H1 (cell line): ENCODE results near the gene DNM2. TPM values are rescaled to one million over a fixed set of nuclear protein-coding genes. Genes with fewer than 3 reads are reported as not detected.
A peak's percentile ranks its signal among the peaks of the same experiment; 100 is the strongest.

Source experiments
- CTCF ChIA-PET: fragments of 300-600 bp; sonication (Branson Sonifier 250); formaldehyde crosslinking; loops from one replicate; lab custom pipeline; 2021; ENCODE audit not compliant: partially characterized antibody; lab: Charles Lee
- POLR2A ChIA-PET: fragments of 300-600 bp; sonication (Branson Sonifier 250); formaldehyde crosslinking; loops from one replicate; lab custom pipeline; 2021; ENCODE audit warnings: inconsistent platforms; ENCODE audit not compliant: partially characterized antibody; lab: Charles Lee
- DNase-seq, 2 experiments: peaks; one replicate each; pipeline versions ENCODE4 v3.0.0 to v3.0.0-alpha.2; 2010 to 2022; ENCODE audit warnings: low spot score in 2 of 2, low read depth in 1 of 2, mixed read lengths in 1 of 2
- FAIRE-seq: peaks from 2 replicates; lab custom pipeline; 2011; peaks lifted over from hg19 to GRCh38; lab: Jason Lieb, UNC
- H2AFZ ChIP-seq: 2 replicates; pipeline ENCODE4 v1.8.1; 2012; ENCODE audit warnings: low read length, inconsistent platforms
- H2AK5ac ChIP-seq: 2 replicates; pipeline ENCODE4 v1.6.1; 2013; ENCODE audit warnings: low read depth, low read length
- H2BK120ac ChIP-seq: replicated peaks from 2 replicates; pipeline ENCODE3; 2013; ENCODE audit warnings: low read depth, low read length, inconsistent platforms
- H2BK12ac ChIP-seq: 2 replicates; pipeline ENCODE4 v1.6.1; 2013; ENCODE audit warnings: low read depth, low read length
- H2BK15ac ChIP-seq: 2 replicates; pipeline ENCODE4 v1.6.1; 2013; ENCODE audit warnings: low read length
- H2BK20ac ChIP-seq: 2 replicates; pipeline ENCODE4 v1.6.1; 2013; ENCODE audit warnings: low read length
- H2BK5ac ChIP-seq: 2 replicates; pipeline ENCODE4 v1.6.1; 2013; ENCODE audit warnings: low read depth, low read length
- H3K14ac ChIP-seq: 2 replicates; pipeline ENCODE4 v1.6.1; 2013; ENCODE audit warnings: inconsistent platforms; ENCODE audit not compliant: insufficient read length
- H3K18ac ChIP-seq: 2 replicates; pipeline ENCODE4 v1.6.1; 2013; ENCODE audit warnings: low read length; ENCODE audit errors: extremely low read depth
- H3K23ac ChIP-seq: 2 replicates; pipeline ENCODE4 v1.6.1; 2013; ENCODE audit warnings: inconsistent platforms; ENCODE audit not compliant: insufficient read length
- H3K23me2 ChIP-seq: 2 replicates; pipeline ENCODE4 v1.6.1; 2013; ENCODE audit warnings: low read depth, low read length
- H3K27ac ChIP-seq: 2 replicates; pipeline ENCODE4 v1.6.1; 2011; ENCODE audit warnings: low read depth, low read length, inconsistent platforms
- H3K27me3 ChIP-seq, 4 experiments: replicated peaks in 1 of 4; 1 replicate in 1 of 4; 2 replicates in 3 of 4; pipeline versions ENCODE4 v1.6.1 to v1.8.1; 2011 to 2013; ENCODE audit warnings: low read length in 3 of 4, mild to moderate bottlenecking in 3 of 4, inconsistent platforms in 2 of 4, mixed read lengths in 2 of 4, moderate library complexity in 1 of 4; ENCODE audit not compliant: control insufficient read depth in 3 of 4, insufficient read depth in 3 of 4; ENCODE audit errors: extremely low read depth in 1 of 4
- H3K36me3 ChIP-seq, 4 experiments: 2 replicates each; pipeline versions ENCODE4 v1.6.1 to v1.8.1; 2011 to 2013; ENCODE audit warnings: mild to moderate bottlenecking in 4 of 4, low read length in 3 of 4, moderate library complexity in 2 of 4, control low read depth in 1 of 4, inconsistent platforms in 1 of 4; ENCODE audit not compliant: insufficient read depth in 4 of 4, control insufficient read depth in 2 of 4
- H3K4ac ChIP-seq: replicated peaks from 2 replicates; pipeline ENCODE3; 2013; ENCODE audit warnings: low read length, low read depth, mixed read lengths, inconsistent platforms; ENCODE audit not compliant: insufficient read length
- H3K4me1 ChIP-seq, 4 experiments: replicated peaks in 1 of 4; 1 replicate in 1 of 4; 2 replicates in 3 of 4; pipeline versions ENCODE4 v1.6.1 to v1.8.1; 2011 to 2013; ENCODE audit warnings: low read length in 3 of 4, inconsistent platforms in 2 of 4, mixed read lengths in 1 of 4; ENCODE audit not compliant: insufficient read depth in 4 of 4, control insufficient read depth in 3 of 4
- H3K4me2 ChIP-seq, 2 experiments: 2 replicates each; pipeline versions ENCODE4 v1.6.1 to v1.8.1; 2011 to 2013; ENCODE audit warnings: low read depth in 2 of 2, low read length in 2 of 2, control low read depth in 1 of 2, inconsistent platforms in 1 of 2, mild to moderate bottlenecking in 1 of 2; ENCODE audit not compliant: insufficient read depth in 1 of 2
- H3K4me3 ChIP-seq, 4 experiments: fragments of 200-600, 300-600 bp in 1 of 4; sonication (generic), shearing (Covaris generic), sonication (Bioruptor Twin) in 1 of 4; 2 replicates each; pipeline versions ENCODE4 v1.5.1 to v1.8.1; 2011 to 2016; ENCODE audit warnings: low read length in 4 of 4, low read depth in 3 of 4, control low read depth in 2 of 4, inconsistent platforms in 2 of 4, mild to moderate bottlenecking in 2 of 4, mixed read lengths in 1 of 4, moderate library complexity in 1 of 4; ENCODE audit not compliant: insufficient read depth in 2 of 4; ENCODE audit errors: extremely low read depth in 1 of 4
- H3K56ac ChIP-seq: replicated peaks from 2 replicates; pipeline ENCODE3; 2013; ENCODE audit warnings: low read depth, mild to moderate bottlenecking, mixed read lengths, low read length, inconsistent platforms; ENCODE audit not compliant: insufficient read length
- H3K79me1 ChIP-seq: 2 replicates; pipeline ENCODE4 v1.6.1; 2013; ENCODE audit warnings: low read depth, low read length, control low read depth
- H3K79me2 ChIP-seq, 2 experiments: 2 replicates each; pipeline versions ENCODE4 v1.6.1 to v1.8.1; 2012 to 2013; ENCODE audit warnings: low read length in 2 of 2, mild to moderate bottlenecking in 2 of 2, inconsistent platforms in 1 of 2; ENCODE audit not compliant: insufficient read depth in 2 of 2, control insufficient read depth in 1 of 2
- H3K9ac ChIP-seq, 4 experiments: replicated peaks in 1 of 4; 1 replicate in 1 of 4; 2 replicates in 3 of 4; pipeline versions ENCODE4 v1.6.1 to v1.8.1; 2011 to 2013; ENCODE audit warnings: low read depth in 3 of 4, low read length in 3 of 4, control low read depth in 2 of 4, mild to moderate bottlenecking in 2 of 4, moderate library complexity in 2 of 4, inconsistent platforms in 1 of 4; ENCODE audit errors: extremely low read depth in 1 of 4
- H3K9me3 ChIP-seq, 2 experiments: 2 replicates each; pipeline versions ENCODE4 v1.6.1 to v1.8.1; 2012 to 2013; ENCODE audit warnings: mild to moderate bottlenecking in 2 of 2, moderate library complexity in 2 of 2, control low read depth in 1 of 2, inconsistent platforms in 1 of 2, low read depth in 1 of 2, low read length in 1 of 2, mixed read lengths in 1 of 2; ENCODE audit not compliant: insufficient read depth in 2 of 2
- H4K20me1 ChIP-seq, 2 experiments: replicated peaks in 1 of 2; 2 replicates each; pipeline versions ENCODE3 to v1.8.1; 2011 to 2013; ENCODE audit warnings: inconsistent platforms in 2 of 2, low read length in 2 of 2, mild to moderate bottlenecking in 1 of 2; ENCODE audit not compliant: insufficient read depth in 2 of 2, control insufficient read depth in 1 of 2
- H4K5ac ChIP-seq: 2 replicates; pipeline ENCODE4 v1.6.1; 2013; ENCODE audit warnings: low read length, low read depth, mixed read lengths, inconsistent platforms; ENCODE audit not compliant: insufficient read length
- H4K8ac ChIP-seq: 2 replicates; pipeline ENCODE4 v1.8.0; 2013; ENCODE audit warnings: mild to moderate bottlenecking, moderate library complexity, low read length, inconsistent platforms; ENCODE audit not compliant: insufficient read depth; ENCODE audit errors: extremely low read depth
- H4K91ac ChIP-seq: replicated peaks from 2 replicates; pipeline ENCODE3; 2013; ENCODE audit warnings: low read length, mixed read lengths, inconsistent platforms; ENCODE audit not compliant: insufficient read length
- BRCA1 ChIP-seq: IDR thresholded peaks from 2 replicates; pipeline ENCODE4 v1.6.1; 2012; ENCODE audit warnings: low read depth, low read length, improper control_type of control experiment
- CHD2 ChIP-seq: IDR thresholded peaks from 2 replicates; pipeline ENCODE4 v1.6.1; 2012; ENCODE audit warnings: low read length, improper control_type of control experiment
- E2F6 ChIP-seq: IDR thresholded peaks from 2 replicates; pipeline ENCODE4 v1.6.1; 2012; ENCODE audit warnings: inconsistent platforms
- EP300 ChIP-seq, 2 experiments: IDR thresholded peaks; 1 replicate in 1 of 2; 2 replicates in 1 of 2; pipeline ENCODE4 v1.6.1; 2011 to 2012; ENCODE audit warnings: low read depth in 2 of 2, low read length in 2 of 2, mild to moderate bottlenecking in 2 of 2, borderline replicate concordance in 1 of 2, inconsistent platforms in 1 of 2, moderate library complexity in 1 of 2
- GTF2F1 ChIP-seq: IDR thresholded peaks from 2 replicates; pipeline ENCODE4 v1.6.1; 2012; ENCODE audit warnings: low read depth, low read length, improper control_type of control experiment, borderline replicate concordance
- MAFK ChIP-seq: IDR thresholded peaks from 2 replicates; pipeline ENCODE4 v1.6.1; 2012; ENCODE audit warnings: low read depth, mild to moderate bottlenecking, improper control_type of control experiment, low read length
- MAX ChIP-seq: IDR thresholded peaks from 2 replicates; pipeline ENCODE4 v1.6.1; 2012; ENCODE audit warnings: inconsistent platforms
- NANOG ChIP-seq: IDR thresholded peaks from 2 replicates; pipeline ENCODE4 v1.6.1; 2011; ENCODE audit warnings: low read length, low read depth, mild to moderate bottlenecking, inconsistent platforms; ENCODE audit not compliant: insufficient read depth, poor library complexity, severe bottlenecking
- SAP30 ChIP-seq: fragments of 300-600 bp; sonication (generic); IDR thresholded peaks from 2 replicates; pipeline ENCODE4 v1.7.1; 2012; ENCODE audit warnings: low read length, moderate library complexity, mild to moderate bottlenecking, inconsistent platforms; ENCODE audit not compliant: insufficient read depth, insufficient replicate concordance
- SIX5 ChIP-seq: IDR thresholded peaks from 2 replicates; pipeline ENCODE4 v1.6.1; 2011; ENCODE audit warnings: mild to moderate bottlenecking, low read depth, low read length
- SUZ12 ChIP-seq: fragments of 200-600 bp; sonication (generic); IDR thresholded peaks from 2 replicates; pipeline ENCODE4 v1.6.1; 2012; ENCODE audit warnings: mild to moderate bottlenecking, inconsistent platforms, low read length, moderate library complexity, mixed read lengths
- TEAD4 ChIP-seq: IDR thresholded peaks from 2 replicates; pipeline ENCODE4 v1.6.1; 2012; ENCODE audit warnings: low read depth, low read length, inconsistent platforms, mixed read lengths
- WGBS, 2 experiments: shearing (Covaris generic) in 1 of 2; methylation state at CpG; one replicate each; pipeline versions ENCODE4 v1.1.6 to v1.1.7; 2013 to 2015; ENCODE audit warnings: low lambda C conversion rate in 2 of 2, mixed read lengths in 2 of 2, inconsistent platforms in 1 of 2, low coverage in 1 of 2, missing lambda C conversion rate in 1 of 2; ENCODE audit not compliant: insufficient replicate concordance in 2 of 2, insufficient coverage in 1 of 2, insufficient read length in 1 of 2; ENCODE audit errors: extremely low coverage in 1 of 2, missing lambda C conversion rate in 1 of 2; 5-methylcytosine and 5-hydroxymethylcytosine counted together
- polyA plus RNA-seq, 7 experiments: library from polyadenylated mRNA; depleted of rRNA in 3 of 7; stranded (reverse) in 5 of 7; unstranded in 2 of 7; fragments of >200 nt in 5 of 7; fragments of 200-250 nt in 2 of 7; gene quantifications; 1 replicate in 5 of 7; 2 replicates in 1 of 7; 4 replicates in 1 of 7; pipeline versions ENCODE4 v1.2.1 to v1.2.3, GENCODE V29; 2011 to 2013; ENCODE audit warnings: missing spikeins in 2 of 7, mixed read lengths in 2 of 7
- total RNA-seq: library from RNA; stranded (reverse); fragmentation: NEBNext Ultra II Directional; extraction: Animal tissue kit (Norgen Biotek cat#: 25700); gene quantifications from 2 replicates; pipeline ENCODE4 v1.2.1, GENCODE V29; 2021

Gene DNM2
- total and polyA plus RNA-seq, 2 of the 8 experiments (the other 6 are each of a cell fraction or from before 2014, with no cell fraction given) = 61.9 to 120 TPM

- no peak overlapping the region for H3K14ac ChIP-seq
- H3K4me1 ChIP-seq = peaks cover 0 to 14% (median 3%) of the 10 kb centered on the region in 4 experiments; a peak in 3 of 7 replicates
- POLR2A ChIA-PET = interaction anchor here (1.0 to 1.1 kb wide), 2 partner anchors 10 to 39 kb away, joined by 3 read pairs; no protein-coding TSS in a partner anchor
- 0 out of 7 replicates have a peak overlapping the region, but pooled peaks of 2 of the 4 experiments have one; percentile 20 to 39 for H3K9ac ChIP-seq
- no peak overlapping the region for H3K23ac ChIP-seq
- no peak overlapping the region for H2BK120ac ChIP-seq
- H3K79me2 ChIP-seq = peaks cover 0 to 41% of the 10 kb centered on the region in 2 experiments; a peak in 2 of 4 replicates
- no peak overlapping the region; the same call in 1 of the 2 replicates for H2BK12ac ChIP-seq
- no peak overlapping the region for H3K4me2 ChIP-seq
- H2AK5ac ChIP-seq = no peak overlapping the region
- no peaks in the 10 kb centered on the region for H3K27me3 ChIP-seq
- 87% methylated on average over 7 of the region's 7 CpGs; no CpG with 5 or more reads in 1 of the 2 experiments for WGBS, 2 experiments
- no peak overlapping the region for H4K8ac ChIP-seq
- peaks cover 0 to 11% (median 1%) of the 10 kb centered on the region in 4 experiments; a peak in 2 of 8 replicates for H3K36me3 ChIP-seq
- peaks cover 8 to 14% of the 10 kb centered on the region in 2 experiments for H4K20me1 ChIP-seq
- FAIRE-seq (no peak), DNase-seq (no peak)
- H4K5ac ChIP-seq = no peak overlapping the region
- no peaks in the 10 kb centered on the region; the same call in 1 of the 2 replicates for H3K23me2 ChIP-seq
- no peak overlapping the region for H2BK20ac ChIP-seq
- no peak overlapping the region for H3K4me3 ChIP-seq
- no peaks in the 10 kb centered on the region for H3K9me3 ChIP-seq
- no peak overlapping the region for H2BK5ac ChIP-seq
- H2AFZ ChIP-seq = no peak overlapping the region
- H3K27ac ChIP-seq = no peak overlapping the region
- peaks cover 11% of the 10 kb centered on the region for H3K79me1 ChIP-seq
- CTCF ChIA-PET = interaction anchor here (0.7 to 2.6 kb wide), 3 partner anchors 11 to 40 kb away, joined by 3 to 7 read pairs (median 4); no protein-coding TSS in a partner anchor
- no peak overlapping the region for H3K4ac ChIP-seq
- no peak overlapping the region for H4K91ac ChIP-seq
- H3K56ac ChIP-seq = no peak overlapping the region
- no peak overlapping the region for H2BK15ac ChIP-seq
- no peak overlapping the region for H3K18ac ChIP-seq
- no peak for TF ChIP-seq E2F6
- TF ChIP-seq TEAD4 = no peak
- TF ChIP-seq MAX = no peak
- TF ChIP-seq CHD2 = no peak
- no peak for TF ChIP-seq SAP30
- no peak for TF ChIP-seq SUZ12
- no peak for TF ChIP-seq SIX5
- TF ChIP-seq NANOG = no peak
- TF ChIP-seq BRCA1 = no peak
- no peak for TF ChIP-seq EP300 (IDR thresholded peaks at IDR 0.05; ENCODE audit: borderline replicate concordance in 1 of 2, low read depth in 2 of 2, low read length in 2 of 2)
- no peak for TF ChIP-seq GTF2F1
- TF ChIP-seq MAFK = no peak
These were observed 38.9 kb downstream of the DNM2 start for GRCh38 chr19:10756791-10757190.
